PC-9 (cell line): ENCODE data around the gene VGF. TPM values are rescaled to one million over a fixed set of nuclear protein-coding genes. Genes with fewer than 3 reads are reported as not detected.

Experiments
- BruUV-seq: library from RNA; stranded (reverse); fragments of 400-500 nt; replicated peaks from 2 replicates; lab custom pipeline; 2021; lab: Mats Ljungman, UMichigan
- CTCF ChIA-PET: fragments of 300-600 bp; sonication (Branson Sonifier 250); formaldehyde crosslinking; loops from one replicate; lab custom pipeline; 2022; ENCODE audit warnings: antibody characterized with exemption; lab: Charles Lee
- POLR2A ChIA-PET: fragments of 300-600 bp; sonication (Branson Sonifier 250); formaldehyde crosslinking; loops from one replicate; lab custom pipeline; 2022; ENCODE audit warnings: antibody characterized with exemption; ENCODE audit not compliant: unreplicated experiment; lab: Charles Lee
- DNase-seq, 2 experiments: peaks; one replicate each; pipeline versions ENCODE4 v3.0.0 to v3.0.0-alpha.2; 2015 to 2022; ENCODE audit warnings: mixed read lengths in 1 of 2
- H2AFZ ChIP-seq: fragments of 200-600 bp; sonication (generic); 2 replicates; pipeline ENCODE4 v1.8.1; 2017; ENCODE audit warnings: antibody characterized with exemption
- H3F3A ChIP-seq: fragments of 200-600 bp; sonication (generic); 2 replicates; pipeline ENCODE4 v1.8.1; 2017; ENCODE audit warnings: antibody characterized with exemption, mild to moderate bottlenecking, low read depth; ENCODE audit not compliant: insufficient read depth
- H3K27ac ChIP-seq: fragments of 200-600 bp; sonication (generic); 2 replicates; pipeline ENCODE4 v1.6.1; 2016; ENCODE audit warnings: mixed run types
- H3K27me3 ChIP-seq: fragments of 200-600 bp; sonication (generic); 2 replicates; pipeline ENCODE4 v1.6.1; 2016; ENCODE audit warnings: low read depth, mixed run types; ENCODE audit not compliant: insufficient read depth
- H3K36me3 ChIP-seq: fragments of 200-600 bp; sonication (generic); 2 replicates; pipeline ENCODE4 v1.6.1; 2016; ENCODE audit warnings: low read depth, mixed run types
- H3K4me1 ChIP-seq: fragments of 200-600 bp; sonication (generic); replicated peaks from 2 replicates; pipeline ENCODE4 v1.6.1; 2016; ENCODE audit warnings: mixed run types; ENCODE audit not compliant: insufficient read depth
- H3K4me2 ChIP-seq: fragments of 200-600 bp; sonication (generic); 2 replicates; pipeline ENCODE4 v1.6.1; 2017; ENCODE audit warnings: mixed run types
- H3K4me3 ChIP-seq: fragments of 200-600 bp; sonication (generic); 2 replicates; pipeline ENCODE4 v1.6.1; 2016; ENCODE audit warnings: mixed run types
- H3K79me2 ChIP-seq: fragments of 200-600 bp; sonication (generic); 2 replicates; pipeline ENCODE4 v1.6.1; 2017; ENCODE audit warnings: low read depth, mixed run types
- H3K9me2 ChIP-seq: fragments of 200-600 bp; sonication (generic); 2 replicates; pipeline ENCODE4 v1.8.1; 2017; ENCODE audit warnings: mild to moderate bottlenecking; ENCODE audit not compliant: insufficient read depth
- H3K9me3 ChIP-seq: fragments of 200-600 bp; sonication (generic); 2 replicates; pipeline ENCODE4 v1.8.1; 2016; ENCODE audit warnings: low read depth; ENCODE audit not compliant: insufficient read depth
- H4K20me1 ChIP-seq: fragments of 200-600 bp; sonication (generic); 2 replicates; pipeline ENCODE4 v1.8.1; 2017; ENCODE audit not compliant: insufficient read depth
- CTCF ChIP-seq: fragments of 200-600 bp; sonication (generic); conservative IDR thresholded peaks from 2 replicates; pipeline ENCODE4 v1.6.1; 2017; ENCODE audit warnings: mixed run types, antibody characterized with exemption, mild to moderate bottlenecking, moderate library complexity
- EZH2 ChIP-seq: fragments of 200-600 bp; sonication (generic); IDR thresholded peaks from 2 replicates; pipeline ENCODE4 v1.8.0; 2017; ENCODE audit warnings: antibody characterized with exemption, low read depth
- intact Hi-C: fragments of 100-400 bp; cut with micrococcal nuclease; formaldehyde crosslinking; loops from one replicate; pipeline ENCODE4 v1.10.0; 2022; ENCODE audit not compliant: unreplicated experiment
- total RNA-seq: library from RNA; stranded (reverse); gene quantifications from 2 replicates; pipeline ENCODE4 v1.2.3, GENCODE V29; 2021

Gene VGF
- total RNA-seq, 1 experiment from 2014 or later = 2.1 TPM

DNA sequence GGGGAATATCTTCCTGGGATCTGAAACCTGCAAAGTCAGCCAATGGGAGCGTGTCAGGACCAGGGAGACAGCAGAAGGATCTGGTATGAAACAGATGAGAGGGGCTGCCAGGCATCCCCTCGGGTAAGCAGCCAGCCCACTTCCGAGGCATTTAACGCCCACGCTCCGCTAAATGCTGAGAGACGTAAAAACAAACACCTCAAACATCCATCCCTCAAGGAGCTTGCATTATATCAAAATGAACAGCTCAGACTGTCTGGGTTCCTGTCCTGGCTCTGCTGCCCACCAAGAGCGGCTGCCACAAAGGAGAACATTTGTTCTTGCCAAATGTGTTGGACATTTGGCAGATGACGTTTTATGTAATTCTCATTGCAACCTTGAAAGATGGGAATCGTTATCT is 45.5 kb downstream of the VGF start:
- Histone ChIP-seq H3K79me2 (peaks cover 7% of the 10 kb centered on the region; the same call in 1 of the 2 replicates), H3K4me1 (peaks cover 79% of the 10 kb centered on the region), H2AFZ (no peak overlapping the region), H3K27ac (peak overlapping the region; percentile 99; the same call in 1 of the 2 replicates), H3K4me2 (no peak overlapping the region), H4K20me1 (no peaks in the 10 kb centered on the region), H3K9me2 (no peaks in the 10 kb centered on the region), H3K36me3 (no peaks in the 10 kb centered on the region), H3K9me3 (no peaks in the 10 kb centered on the region), H3F3A (peaks cover 90% of the 10 kb centered on the region), H3K27me3 (no peaks in the 10 kb centered on the region), H3K4me3 (no peak overlapping the region)
- intact Hi-C loops = no loop called here
- BruUV-seq = no TSS peak
- CTCF ChIA-PET = no interaction called here
- POLR2A ChIA-PET = no interaction called here
- TF ChIP-seq EZH2 = no peak
- no peak for TF ChIP-seq CTCF
- no peak for DNase-seq

GRCh38 chr7:101118856-101119255 is 46.5 kb downstream of the VGF start:
- peak overlapping the region; percentile 99 for H3K27ac ChIP-seq
- no peak for DNase-seq
- ChIA-PET CTCF (interaction anchor here (0.5 kb wide), 1 partner anchor 41 kb away, joined by 3 read pairs; no protein-coding TSS in a partner anchor), POLR2A (interaction anchor here (0.5 to 2.1 kb wide), 6 partner anchors 10 to 1275 kb away, joined by 3 to 27 read pairs (median 14); partner anchors contain the start of gene TRIM56)
- H3K36me3 ChIP-seq = no peaks in the 10 kb centered on the region
- no peak overlapping the region for H2AFZ ChIP-seq
- no TSS peak for BruUV-seq
- intact Hi-C loops = loop anchor here (1.0 kb wide), 1 partner anchor 7 kb away; no protein-coding TSS in a partner anchor
- H3F3A ChIP-seq = peaks cover 81% of the 10 kb centered on the region
- H3K9me3 ChIP-seq = no peaks in the 10 kb centered on the region
- H4K20me1 ChIP-seq = no peaks in the 10 kb centered on the region
- peaks cover 76% of the 10 kb centered on the region for H3K4me1 ChIP-seq
- H3K4me3 ChIP-seq = no peak overlapping the region
- peaks cover 7% of the 10 kb centered on the region; the same call in 1 of the 2 replicates for H3K79me2 ChIP-seq
- H3K4me2 ChIP-seq = 0 out of 2 replicates have a peak overlapping the region, but pooled peaks have one; percentile 58
- no peaks in the 10 kb centered on the region for H3K9me2 ChIP-seq
- TF ChIP-seq CTCF (no peak), EZH2 (no peak)
- H3K27me3 ChIP-seq = no peaks in the 10 kb centered on the region

DNA sequence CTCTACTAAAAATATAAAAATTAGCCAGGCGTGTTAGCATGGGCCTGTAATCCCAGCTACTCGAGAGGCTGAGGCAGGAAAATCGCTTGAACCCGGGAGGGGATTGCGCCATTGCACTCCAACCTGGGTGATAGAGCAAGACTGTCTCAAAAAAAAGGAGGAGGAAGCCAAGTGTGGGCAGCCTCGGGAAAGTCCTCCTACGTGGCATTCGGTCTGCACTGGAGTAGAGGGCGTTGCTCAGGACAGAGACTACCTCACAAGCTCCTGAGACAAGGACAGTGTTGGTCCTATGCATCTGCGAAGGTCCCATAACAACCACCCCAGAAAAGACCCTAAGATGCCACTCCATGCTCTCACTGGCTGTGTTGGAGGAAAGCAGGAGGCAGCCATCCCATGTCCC is 48.5 kb downstream of the VGF start:
- POLR2A ChIA-PET = interaction anchor here (0.5 to 2.1 kb wide), 8 partner anchors 8 to 228 kb away, joined by 4 to 27 read pairs (median 10); partner anchors contain the start of gene UFSP1
- Histone ChIP-seq H3K9me3 (no peaks in the 10 kb centered on the region), H3K36me3 (no peaks in the 10 kb centered on the region), H2AFZ (no peak overlapping the region), H4K20me1 (no peaks in the 10 kb centered on the region), H3K27me3 (no peaks in the 10 kb centered on the region), H3K27ac (peak overlapping the region; percentile 99), H3F3A (peaks cover 62% of the 10 kb centered on the region), H3K4me3 (no peak overlapping the region), H3K4me1 (peaks cover 58% of the 10 kb centered on the region), H3K9me2 (no peaks in the 10 kb centered on the region), H3K4me2 (peak overlapping the region; percentile 58), H3K79me2 (no peaks in the 10 kb centered on the region)
- DNase-seq = no peak
- no TSS peak for BruUV-seq
- CTCF ChIA-PET = interaction anchor here (0.6 to 1.4 kb wide), 5 partner anchors 22 to 467 kb away, joined by 3 to 5 read pairs (median 3); partner anchors contain the start of gene TRIM56
- intact Hi-C loops = loop anchor here (1.0 kb wide), 4 partner anchors 8 to 32 kb away; partner anchors contain the start of gene TRIM56
- TF ChIP-seq CTCF = no peak
- TF ChIP-seq EZH2 = no peak
